ENCODE measurements around the gene ST6GALNAC5. TPM values are rescaled to one million over a fixed set of nuclear protein-coding genes. Genes with fewer than 3 reads are reported as not detected.
"Not testable (repeated sequence)": the region's sequence is repeated elsewhere in the genome, so short reads cannot be mapped to it uniquely, and the experiment has no call there.

Gene ST6GALNAC5
- total RNA-seq, result 1 to 10 TPM; 9.1 to 9.4 TPM
- 14.6 TPM for polyA plus RNA-seq (2013, experiment 1 of 2)
- 12.7 TPM for polyA plus RNA-seq (2013, experiment 2 of 2)
- long read RNA-seq, experiment 1, partial matches to known transcripts, result 3 of 7 reads
- long read RNA-seq, experiment 1, other reads (novel, unspliced or antisense), result 2 of 7 reads
- long read RNA-seq, experiment 2, transcript ST6GALNAC5-202 (5 exons, 3,751 nt), result major isoform, 9 of 14 reads
- long read RNA-seq, experiment 2, partial matches to known transcripts, result 1 of 14 reads
- long read RNA-seq, experiment 2, other reads (novel, unspliced or antisense), result 4 of 14 reads
- long read RNA-seq, experiment 3, transcript ST6GALNAC5-202 (5 exons, 3,751 nt), result major isoform, 36 of 55 reads
- long read RNA-seq, experiment 3, partial matches to known transcripts, result 9 of 55 reads
- long read RNA-seq, experiment 3, other reads (novel, unspliced or antisense), result 7 of 55 reads
- long read RNA-seq, experiment 4, partial matches to known transcripts, result 1 of 1 reads
- long read RNA-seq, experiment 4, other reads (novel, unspliced or antisense), result 0 of 1 reads

DNA sequence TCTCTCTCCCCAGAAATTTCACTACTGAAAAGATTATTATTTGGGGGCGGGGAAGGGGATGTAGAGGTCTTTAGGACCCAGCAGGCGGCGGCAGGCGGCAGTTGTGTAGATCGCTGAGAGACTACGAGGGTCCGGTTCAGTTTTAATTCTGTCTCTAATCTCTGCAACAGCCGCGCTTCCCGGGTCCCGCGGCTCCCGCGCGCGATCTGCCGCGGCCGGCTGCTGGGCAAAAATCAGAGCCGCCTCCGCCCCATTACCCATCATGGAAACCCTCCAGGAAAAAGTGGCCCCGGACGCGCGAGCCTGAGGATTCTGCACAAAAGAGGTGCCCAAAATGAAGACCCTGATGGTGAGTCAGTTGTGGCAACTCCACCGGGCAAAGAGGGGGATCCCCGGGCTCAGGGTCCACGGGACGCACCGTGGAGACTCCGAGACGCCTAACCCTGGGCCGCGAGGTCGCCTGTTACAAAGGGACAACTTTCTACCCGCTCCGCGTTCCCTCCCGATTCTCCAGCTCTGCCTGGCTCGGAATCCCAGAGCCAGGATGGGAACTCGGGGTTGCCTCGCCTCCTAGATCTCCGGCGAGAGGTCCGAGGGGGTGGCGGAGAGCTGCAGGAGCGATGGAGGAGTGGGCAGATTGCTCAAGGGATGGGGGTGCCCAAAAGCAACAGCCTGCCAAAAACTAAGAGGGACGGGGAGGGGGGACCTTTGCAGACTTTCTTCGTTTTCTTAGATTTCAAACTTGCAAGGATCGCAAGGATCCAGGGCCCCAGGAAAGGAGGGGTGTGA lies at the start of gene ST6GALNAC5:
Gene ST6GALNAC5 (plus strand): TSS at position 139 of the 789 bp plus-strand sequence.
- Histone ChIP-seq H3K9me3 (ENCODE audit: control insufficient read depth, low read length) (no peaks in the 10 kb centered on the region), H3K4me3 (ENCODE audit: low read length) (peak within 1 kb of the TSS; percentile 92), H3K27me3 (ENCODE audit: control insufficient read depth, insufficient read depth, low read length, poor library complexity, severe bottlenecking) (peaks cover 19% of the 10 kb centered on the region), H3K27ac (ENCODE audit: low read depth, low read length) (peak within 1 kb of the TSS; percentile 60), H3K4me1 (ENCODE audit: control insufficient read depth, insufficient read depth, low read length) (no peaks in the 10 kb centered on the region), H3K36me3 (ENCODE audit: control insufficient read depth, insufficient read depth, low read length) (no peaks in the 10 kb centered on the region), H3K9ac (ENCODE audit: extremely low read depth, low read length, poor library complexity, severe bottlenecking) (peak within 1 kb of the TSS; percentile 42)
- peak within 1 kb of the TSS; percentile 78 for H3K27ac Mint-ChIP-seq
- H3K36me3 Mint-ChIP-seq (ENCODE audit: low read depth), result peaks cover 4% of the 10 kb centered on the region
- peak within 1 kb of the TSS; percentile 88 for H3K4me3 Mint-ChIP-seq
- 0% methylated on average over 5 to 50 of the region's 50 CpGs for WGBS, 2 experiments (ENCODE audit: insufficient coverage in 1 of 2, insufficient read length in 1 of 2)
- peaks cover 66% of the 10 kb centered on the region for H3K27me3 Mint-ChIP-seq (ENCODE audit: insufficient read depth)
- TF ChIP-seq, protein P1, sequence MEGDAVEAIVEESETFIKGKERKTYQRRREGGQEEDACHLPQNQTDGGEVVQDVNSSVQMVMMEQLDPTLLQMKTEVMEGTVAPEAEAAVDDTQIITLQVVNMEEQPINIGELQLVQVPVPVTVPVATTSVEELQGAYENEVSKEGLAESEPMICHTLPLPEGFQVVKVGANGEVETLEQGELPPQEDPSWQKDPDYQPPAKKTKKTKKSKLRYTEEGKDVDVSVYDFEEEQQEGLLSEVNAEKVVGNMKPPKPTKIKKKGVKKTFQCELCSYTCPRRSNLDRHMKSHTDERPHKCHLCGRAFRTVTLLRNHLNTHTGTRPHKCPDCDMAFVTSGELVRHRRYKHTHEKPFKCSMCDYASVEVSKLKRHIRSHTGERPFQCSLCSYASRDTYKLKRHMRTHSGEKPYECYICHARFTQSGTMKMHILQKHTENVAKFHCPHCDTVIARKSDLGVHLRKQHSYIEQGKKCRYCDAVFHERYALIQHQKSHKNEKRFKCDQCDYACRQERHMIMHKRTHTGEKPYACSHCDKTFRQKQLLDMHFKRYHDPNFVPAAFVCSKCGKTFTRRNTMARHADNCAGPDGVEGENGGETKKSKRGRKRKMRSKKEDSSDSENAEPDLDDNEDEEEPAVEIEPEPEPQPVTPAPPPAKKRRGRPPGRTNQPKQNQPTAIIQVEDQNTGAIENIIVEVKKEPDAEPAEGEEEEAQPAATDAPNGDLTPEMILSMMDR (conservative IDR thresholded peaks at IDR 0.05), result peak; percentile 41
- H3K4me1 Mint-ChIP-seq, result peaks cover 8% of the 10 kb centered on the region
- no peaks in the 10 kb centered on the region for H3K9me3 Mint-ChIP-seq
- DNase-seq, result peak; percentile 77

DNA sequence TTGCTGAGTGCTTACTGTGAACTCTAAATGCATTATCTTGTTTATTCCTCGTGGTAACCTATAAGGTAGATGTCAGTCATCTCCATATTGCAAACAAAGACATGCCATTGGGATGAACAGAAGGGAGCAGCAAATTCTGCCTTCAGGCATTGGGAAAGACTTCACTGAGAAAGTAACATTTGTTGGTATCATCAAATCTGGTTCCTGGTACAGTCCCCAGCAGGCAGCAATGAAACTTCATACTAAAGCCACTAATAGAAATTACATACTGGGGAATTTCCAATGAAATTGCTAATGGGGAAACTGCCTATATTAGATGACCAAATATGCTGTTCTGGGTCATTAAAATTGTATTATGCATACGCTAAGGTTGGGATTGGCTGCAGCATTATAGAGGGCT lies 47.3 kb upstream of the ST6GALNAC5 start:
- H3K4me1 ChIP-seq (ENCODE audit: control insufficient read depth, insufficient read depth, low read length), result no peaks in the 10 kb centered on the region
- H3K4me1 Mint-ChIP-seq, result peaks cover 8% of the 10 kb centered on the region
- no peak overlapping the region for H3K9ac ChIP-seq (ENCODE audit: extremely low read depth, low read length, poor library complexity, severe bottlenecking)
- no peaks in the 10 kb centered on the region for H3K9me3 Mint-ChIP-seq
- no peak for DNase-seq
- H3K27me3 ChIP-seq (ENCODE audit: control insufficient read depth, insufficient read depth, low read length, poor library complexity, severe bottlenecking), result no peaks in the 10 kb centered on the region
- no peak overlapping the region for H3K27ac Mint-ChIP-seq
- H3K27me3 Mint-ChIP-seq (ENCODE audit: insufficient read depth), result peaks cover 7% of the 10 kb centered on the region
- H3K4me3 Mint-ChIP-seq, result no peak overlapping the region
- no peaks in the 10 kb centered on the region for H3K36me3 ChIP-seq (ENCODE audit: control insufficient read depth, insufficient read depth, low read length)
- H3K4me3 ChIP-seq (ENCODE audit: low read length), result no peak overlapping the region
- no peak overlapping the region for H3K27ac ChIP-seq (ENCODE audit: low read depth, low read length)
- whole genome bisulfite sequencing, 2 experiments (ENCODE audit: insufficient coverage in 1 of 2, insufficient read length in 1 of 2), result 90 to 91% methylated on average over 2 of the region's 2 CpGs
- TF ChIP-seq, protein P1 (conservative IDR thresholded peaks at IDR 0.05), result no peak
- H3K9me3 ChIP-seq (ENCODE audit: control insufficient read depth, low read length), result no peaks in the 10 kb centered on the region
- H3K36me3 Mint-ChIP-seq (ENCODE audit: low read depth), result no peaks in the 10 kb centered on the region

DNA sequence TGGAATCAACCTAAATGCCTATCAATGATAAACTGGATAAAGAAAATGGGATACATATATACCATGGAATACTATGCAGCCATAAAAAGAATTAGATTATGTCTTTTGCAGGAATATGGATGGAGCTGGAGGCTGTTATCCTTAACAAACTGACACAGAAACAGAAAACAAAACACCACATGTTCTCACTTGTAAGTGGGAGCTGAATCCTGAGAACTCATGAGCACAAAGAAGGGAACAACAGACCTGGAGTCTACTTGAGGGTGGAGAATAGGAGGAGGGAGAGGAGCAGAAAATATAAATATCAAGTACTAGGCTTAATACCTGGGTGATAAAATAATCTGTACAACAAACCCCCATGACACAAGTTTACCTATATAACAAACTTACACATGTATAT lies 44.3 kb upstream of the ST6GALNAC5 start:
- not testable (repeated sequence) for H3K27ac Mint-ChIP-seq; H3K9me3 Mint-ChIP-seq; H3K36me3 Mint-ChIP-seq (ENCODE audit: low read depth); H3K9ac ChIP-seq (ENCODE audit: extremely low read depth, low read length, poor library complexity, severe bottlenecking); H3K27me3 ChIP-seq (ENCODE audit: control insufficient read depth, insufficient read depth, low read length, poor library complexity, severe bottlenecking); H3K4me1 Mint-ChIP-seq; DNase-seq; H3K4me3 ChIP-seq (ENCODE audit: low read length); H3K4me1 ChIP-seq (ENCODE audit: control insufficient read depth, insufficient read depth, low read length); H3K9me3 ChIP-seq (ENCODE audit: control insufficient read depth, low read length); H3K4me3 Mint-ChIP-seq; H3K27ac ChIP-seq (ENCODE audit: low read depth, low read length); H3K36me3 ChIP-seq (ENCODE audit: control insufficient read depth, insufficient read depth, low read length); H3K27me3 Mint-ChIP-seq (ENCODE audit: insufficient read depth)
